Effector memory CD4-positive, alpha-beta T cell (primary cell): ENCODE measurements around the gene DPAGT1.
"Not testable (repeated sequence)": the region's sequence is repeated elsewhere in the genome, so short reads cannot be mapped to it uniquely, and the experiment has no call there.

Experiments
- DNase-seq, 3 donors: peaks; one replicate each; pipeline ENCODE4 v3.0.0-alpha.2; 2020
- H3K27ac ChIP-seq: 2 replicates; pipeline ENCODE4 v1.7.0; 2013; ENCODE audit warnings: mild to moderate bottlenecking, low read length, moderate library complexity; ENCODE audit not compliant: insufficient read depth, poor library complexity, severe bottlenecking
- H3K27me3 ChIP-seq: replicated peaks from 2 replicates; pipeline ENCODE4 v1.7.0; 2013; ENCODE audit warnings: mild to moderate bottlenecking, low read length; ENCODE audit not compliant: insufficient read depth, control insufficient read depth, poor library complexity, severe bottlenecking
- H3K36me3 ChIP-seq: 2 replicates; pipeline ENCODE4 v1.7.0; 2013; ENCODE audit warnings: mild to moderate bottlenecking, low read length, moderate library complexity; ENCODE audit not compliant: control insufficient read depth, insufficient read depth
- H3K4me1 ChIP-seq: 2 replicates; pipeline ENCODE4 v1.7.0; 2013; ENCODE audit warnings: low read length, mild to moderate bottlenecking; ENCODE audit not compliant: control insufficient read depth, insufficient read depth, poor library complexity, severe bottlenecking
- H3K4me3 ChIP-seq: 2 replicates; pipeline ENCODE4 v1.7.0; 2013; ENCODE audit warnings: low read length, low read depth, mild to moderate bottlenecking; ENCODE audit not compliant: insufficient read depth, poor library complexity, severe bottlenecking
- H3K9me3 ChIP-seq: 2 replicates; pipeline ENCODE4 v1.7.0; 2013; ENCODE audit warnings: mild to moderate bottlenecking, low read length, moderate library complexity; ENCODE audit not compliant: control insufficient read depth

The DPAGT1 gene

DNA sequence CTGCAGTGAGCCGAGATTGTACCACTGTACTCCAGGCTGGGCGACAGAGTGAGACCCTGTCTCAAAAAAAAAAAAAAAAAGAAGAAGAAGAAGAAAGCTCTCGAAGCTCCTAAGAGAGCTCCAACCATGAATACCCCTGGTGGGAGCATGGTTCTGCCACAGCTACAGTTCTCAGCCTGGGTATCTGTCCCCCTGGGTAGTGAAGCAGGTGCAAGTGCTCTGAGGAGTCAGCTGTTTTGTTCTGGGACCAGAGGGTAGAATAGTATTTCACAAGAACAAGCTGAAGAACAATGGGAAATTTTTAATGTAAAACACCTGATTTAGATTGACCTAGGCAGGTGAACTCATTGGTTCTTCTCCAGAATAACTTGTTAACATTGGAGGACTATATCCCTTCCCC lies 40.4 kb downstream of the DPAGT1 start:
- peaks cover 13% of the 10 kb centered on the region for H3K4me1 ChIP-seq
- no peak overlapping the region for H3K4me3 ChIP-seq
- H3K27me3 ChIP-seq: no peaks in the 10 kb centered on the region
- no peaks in the 10 kb centered on the region for H3K9me3 ChIP-seq
- no peak for DNase-seq
- no peak overlapping the region for H3K27ac ChIP-seq
- no peaks in the 10 kb centered on the region for H3K36me3 ChIP-seq

GRCh38 chr11:119059128-119059527 lies 42.5 kb downstream of the DPAGT1 start:
- not testable (repeated sequence) for H3K9me3 ChIP-seq, H3K27me3 ChIP-seq, H3K4me3 ChIP-seq, H3K27ac ChIP-seq, H3K36me3 ChIP-seq, DNase-seq
- peaks cover 22% of the 10 kb centered on the region for H3K4me1 ChIP-seq

- H3K36me3 ChIP-seq: peaks cover 28% of the 10 kb centered on the region
- H3K27me3 ChIP-seq: no peaks in the 10 kb centered on the region
- H3K4me1 ChIP-seq: peaks cover 22% of the 10 kb centered on the region
- peak within 1 kb of the TSS; percentile 91 for H3K27ac ChIP-seq
- H3K9me3 ChIP-seq: no peaks in the 10 kb centered on the region
- H3K4me3 ChIP-seq: peak within 1 kb of the TSS; percentile 90
- DNase-seq: peak; percentile 97 to 98 (median 98)
Measured at GRCh38 chr11:119057000-119057769, 44.5 kb downstream of the DPAGT1 start, which contains the start of gene HYOU1. HYOU1 (minus strand) TSS chr11:119057205; CDS start chr11:119056160, 1,045 bp downstream.

GRCh38 chr11:119056421-119056999 lies 45.1 kb downstream of the DPAGT1 start:
- peak overlapping the region; percentile 91 for H3K27ac ChIP-seq
- DNase-seq: peak; percentile 46 to 56 (median 51)

GRCh38 chr11:119055901-119056300 lies 45.8 kb downstream of the DPAGT1 start:
- H3K4me3 ChIP-seq: peak overlapping the region; percentile 89
- DNase-seq: no peak
- H3K27ac ChIP-seq: peak overlapping the region; percentile 91
- peaks cover 22% of the 10 kb centered on the region for H3K4me1 ChIP-seq
- H3K9me3 ChIP-seq: no peaks in the 10 kb centered on the region
- H3K27me3 ChIP-seq: no peaks in the 10 kb centered on the region
- H3K36me3 ChIP-seq: peaks cover 41% of the 10 kb centered on the region

More at GRCh38 chr11:119056421-119056999, 45.1 kb downstream of the DPAGT1 start:
- Histone ChIP-seq H3K36me3 (peaks cover 35% of the 10 kb centered on the region), H3K4me1 (peaks cover 22% of the 10 kb centered on the region), H3K9me3 (no peaks in the 10 kb centered on the region), H3K27me3 (no peaks in the 10 kb centered on the region), H3K4me3 (peak overlapping the region; percentile 89)

- Histone ChIP-seq H3K27me3 (no peaks in the 10 kb centered on the region), H3K4me1 (peaks cover 22% of the 10 kb centered on the region), H3K9me3 (no peaks in the 10 kb centered on the region), H3K36me3 (peaks cover 54% of the 10 kb centered on the region), H3K27ac (no peak overlapping the region), H3K4me3 (no peak overlapping the region)
- DNase-seq: no peak
Measured at GRCh38 chr11:119054418-119054817, 47.2 kb downstream of the DPAGT1 start.

DNA sequence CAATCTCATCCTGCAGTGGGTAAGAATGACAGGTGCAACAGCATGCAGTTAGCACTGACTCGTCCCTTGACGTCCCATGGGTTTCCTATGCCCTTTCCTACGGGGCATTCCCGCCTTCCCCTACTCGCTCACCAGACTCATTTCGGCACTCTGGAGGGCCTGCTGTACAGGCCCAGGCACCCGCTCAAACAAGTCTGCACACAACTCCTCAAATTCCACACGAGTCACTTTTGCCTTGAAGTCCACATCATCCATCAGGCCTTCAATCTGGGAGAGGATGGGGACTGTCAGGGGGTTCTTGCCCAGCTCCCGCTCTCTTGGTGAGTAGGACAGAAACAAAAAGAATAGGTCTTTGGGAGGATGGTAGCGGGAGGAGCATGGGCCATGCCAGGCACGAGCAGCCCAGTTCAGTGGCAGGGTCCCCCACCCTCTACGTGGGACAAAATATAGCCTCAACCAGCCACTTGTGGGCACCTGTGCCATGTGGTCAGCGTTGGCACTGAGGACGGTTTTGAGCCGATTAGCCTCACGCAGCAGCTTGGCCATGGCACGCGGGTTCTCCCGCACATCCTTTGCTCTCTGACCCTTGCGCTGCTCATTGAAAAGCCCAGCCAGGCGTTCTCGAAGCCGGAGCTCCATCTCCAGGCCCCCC lies 49.4 kb downstream of the DPAGT1 start:
- DNase-seq: no peak
- Histone ChIP-seq H3K27ac (no peak overlapping the region), H3K36me3 (peaks cover 76% of the 10 kb centered on the region)

DNA sequence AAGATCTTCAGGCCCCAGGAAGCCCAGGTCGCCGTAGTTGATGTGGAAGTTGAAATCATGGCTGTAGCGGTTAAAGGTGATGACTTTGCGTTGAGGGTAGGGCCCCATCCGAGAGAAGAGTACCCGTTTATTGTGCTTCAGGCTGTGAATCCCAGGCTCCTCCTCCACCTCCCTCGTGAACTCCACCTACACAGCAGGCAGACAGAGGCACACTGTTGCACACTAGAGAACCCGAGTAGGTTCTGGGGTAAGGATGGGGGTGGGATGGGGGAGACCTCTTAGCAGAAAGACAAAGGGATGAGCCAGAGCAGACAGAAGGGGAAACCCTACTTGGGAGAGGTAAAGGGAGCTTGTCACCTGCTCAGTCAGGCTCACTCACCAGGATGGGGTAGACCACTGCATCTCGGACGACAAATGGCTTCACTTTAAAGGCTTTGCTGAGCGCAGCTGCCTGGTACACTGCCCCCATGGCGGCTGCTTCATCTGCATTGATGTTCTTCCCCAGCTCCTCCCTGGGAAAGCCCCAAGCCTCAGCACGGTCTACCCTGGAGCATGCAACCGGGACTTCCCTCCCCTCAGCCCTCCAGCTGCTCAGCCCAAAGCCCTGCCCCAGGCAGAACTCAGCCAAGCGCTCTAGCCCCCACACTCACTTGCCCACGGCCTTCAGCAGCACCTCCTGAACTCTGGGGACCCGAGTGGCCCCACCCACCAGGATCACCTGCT lies 50.1 kb downstream of the DPAGT1 start:
- Histone ChIP-seq H3K36me3 (peaks cover 81% of the 10 kb centered on the region), H3K9me3 (no peaks in the 10 kb centered on the region), H3K27me3 (no peaks in the 10 kb centered on the region), H3K4me3 (no peak overlapping the region), H3K4me1 (peaks cover 12% of the 10 kb centered on the region), H3K27ac (no peak overlapping the region)
- DNase-seq: no peak

More for the DNA sequence above, 49.4 kb downstream of the DPAGT1 start:
- H3K4me1 ChIP-seq: peaks cover 12% of the 10 kb centered on the region
- H3K4me3 ChIP-seq: no peak overlapping the region
- H3K27me3 ChIP-seq: no peaks in the 10 kb centered on the region
- no peaks in the 10 kb centered on the region for H3K9me3 ChIP-seq

DNA sequence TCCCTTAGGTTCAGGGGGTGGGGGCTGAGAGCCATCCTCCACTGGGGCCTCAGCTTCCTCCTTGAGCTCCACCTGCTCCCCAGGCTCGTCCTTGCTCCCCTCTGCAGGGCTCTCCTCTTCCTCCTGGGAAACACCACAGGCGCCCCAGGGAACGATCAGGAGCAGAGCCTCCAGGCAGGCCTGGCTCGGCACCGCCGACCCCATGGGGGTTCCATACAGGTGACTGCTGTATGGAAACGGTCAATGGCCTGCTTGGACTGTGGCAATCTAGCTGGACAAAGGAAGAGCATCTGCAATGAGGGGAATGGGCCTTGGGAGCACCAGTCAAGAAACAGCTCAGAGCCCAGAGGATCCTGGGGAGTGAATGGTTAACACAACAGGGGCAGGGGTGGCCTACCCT lies 52.6 kb downstream of the DPAGT1 start:
- Histone ChIP-seq H3K9me3 (no peaks in the 10 kb centered on the region), H3K4me1 (no peaks in the 10 kb centered on the region), H3K4me3 (no peak overlapping the region), H3K27ac (no peak overlapping the region), H3K27me3 (no peaks in the 10 kb centered on the region), H3K36me3 (peaks cover 84% of the 10 kb centered on the region)
- DNase-seq: no peak
